ENCODE measurements around the gene C1orf159.

DNA sequence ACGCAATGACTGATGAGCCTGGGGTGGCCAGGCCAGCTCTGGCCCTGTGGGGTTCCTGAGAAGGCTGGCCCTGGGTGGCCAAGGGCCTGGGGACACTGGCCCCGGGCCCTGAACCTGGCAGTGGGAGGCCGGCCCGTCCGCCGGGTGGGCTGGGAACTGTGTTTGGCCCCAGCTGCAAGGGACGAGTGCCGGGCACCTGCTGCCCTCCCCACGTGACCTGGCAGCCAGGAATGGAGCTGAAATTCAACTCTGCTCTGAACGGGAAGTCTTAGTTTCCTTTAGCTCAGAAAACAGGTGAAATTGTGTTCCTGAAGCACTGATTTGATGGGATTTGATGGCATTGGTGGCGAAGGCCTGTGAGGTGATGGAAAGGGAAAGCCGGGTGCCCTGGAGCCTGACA is 49.6 kb upstream of the C1orf159 start:
- TF ChIP-seq EZH2 (IDR thresholded peaks at IDR 0.05) (no peak), POLR2AphosphoS5 (IDR thresholded peaks at IDR 0.05; ENCODE audit: borderline replicate concordance, low read depth, low read length) (no peak)
